Measurements from ENCODE around the gene RHOA. TPM values are rescaled to one million over a fixed set of nuclear protein-coding genes. Genes with fewer than 3 reads are reported as not detected.

RHOA gene
- total RNA-seq, 1 donor from 2014 or later = 574 TPM

GRCh38 chr3:49428752-49429080 lies 16.9 kb upstream of the RHOA start:
- Mint-ChIP-seq H3K4me3 (ENCODE audit: unreplicated experiment) (peak overlapping the region; percentile 95), H3K4me1 (ENCODE audit: unreplicated experiment) (peaks cover 20% of the 10 kb centered on the region), H3K27ac (ENCODE audit: unreplicated experiment) (peak overlapping the region; percentile 100), H3K9me3 (ENCODE audit: unreplicated experiment) (no peaks in the 10 kb centered on the region), H3K36me3 (ENCODE audit: unreplicated experiment) (peaks cover 5% of the 10 kb centered on the region), H3K27me3 (ENCODE audit: unreplicated experiment) (no peaks in the 10 kb centered on the region)
- DNase-seq (ENCODE audit: extremely low spot score, unreplicated experiment) = no peak
- peak; percentile 29 for TF ChIP-seq CTCF (IDR thresholded peaks at IDR 0.05)

GRCh38 chr3:49427586-49427985 lies 15.8 kb upstream of the RHOA start:
- DNase-seq (ENCODE audit: extremely low spot score, unreplicated experiment) = no peak
- H3K4me3 Mint-ChIP-seq (ENCODE audit: unreplicated experiment) = peak overlapping the region; percentile 95
- H3K27me3 Mint-ChIP-seq (ENCODE audit: unreplicated experiment) = no peaks in the 10 kb centered on the region
- H3K36me3 Mint-ChIP-seq (ENCODE audit: unreplicated experiment) = peaks cover 8% of the 10 kb centered on the region
- peak overlapping the region; percentile 34 for H3K27ac Mint-ChIP-seq (ENCODE audit: unreplicated experiment)
- H3K4me1 Mint-ChIP-seq (ENCODE audit: unreplicated experiment) = peaks cover 20% of the 10 kb centered on the region
- no peaks in the 10 kb centered on the region for H3K9me3 Mint-ChIP-seq (ENCODE audit: unreplicated experiment)
- no peak for TF ChIP-seq CTCF (IDR thresholded peaks at IDR 0.05)

- no peak overlapping the region for H3K27ac Mint-ChIP-seq (ENCODE audit: unreplicated experiment)
- no peak for TF ChIP-seq CTCF (IDR thresholded peaks at IDR 0.05)
- H3K36me3 Mint-ChIP-seq (ENCODE audit: unreplicated experiment) = peaks cover 10% of the 10 kb centered on the region
- no peaks in the 10 kb centered on the region for H3K27me3 Mint-ChIP-seq (ENCODE audit: unreplicated experiment)
- no peaks in the 10 kb centered on the region for H3K9me3 Mint-ChIP-seq (ENCODE audit: unreplicated experiment)
- H3K4me1 Mint-ChIP-seq (ENCODE audit: unreplicated experiment) = peaks cover 20% of the 10 kb centered on the region
- H3K4me3 Mint-ChIP-seq (ENCODE audit: unreplicated experiment) = no peak overlapping the region
- no peak for DNase-seq (ENCODE audit: extremely low spot score, unreplicated experiment)
These were observed 13.0 kb upstream of the RHOA start for GRCh38 chr3:49424816-49425215.

DNA sequence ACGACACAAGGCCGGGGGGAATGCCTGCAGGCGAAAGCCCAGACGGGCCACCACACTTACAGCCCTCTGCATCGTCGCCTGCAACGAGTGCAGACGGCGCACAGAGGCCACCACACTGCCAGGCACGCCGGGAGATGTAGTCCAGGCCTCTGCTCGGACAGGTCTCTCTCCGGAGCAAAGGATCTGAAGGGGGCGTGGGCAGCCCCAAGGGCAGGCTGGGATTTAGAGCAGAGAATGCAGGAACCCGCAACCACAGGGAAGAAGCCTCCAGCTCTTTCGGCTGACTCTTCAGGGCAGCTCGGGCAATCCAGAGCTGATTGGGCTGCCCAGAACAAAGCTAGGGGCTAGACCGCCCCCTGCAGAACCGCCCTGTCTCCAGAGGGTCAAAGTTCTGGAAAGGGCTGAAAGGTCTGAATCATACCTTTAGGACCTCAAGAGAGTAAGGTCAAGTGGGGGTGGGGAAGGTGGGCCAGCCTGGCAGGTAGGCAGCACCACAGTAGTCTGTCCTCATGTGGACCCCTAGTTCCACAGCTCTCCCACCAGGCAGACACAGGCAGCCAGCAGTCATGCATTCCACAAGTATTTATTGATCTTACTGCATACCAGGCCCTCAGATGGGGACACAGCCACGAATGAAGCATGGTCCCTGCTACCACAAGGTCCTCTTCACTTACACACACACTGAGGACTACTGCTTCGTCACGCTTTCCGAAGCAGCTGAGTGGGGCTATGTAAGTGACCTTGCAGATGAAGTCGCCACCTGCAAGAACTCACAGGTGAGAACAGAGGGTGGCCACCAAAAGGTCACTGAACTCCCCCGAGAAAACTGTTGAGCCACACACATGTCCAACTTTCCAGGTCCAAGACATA lies 10.8 kb upstream of the RHOA start, which contains the start of gene AMT:
Gene AMT (minus strand): TSS at position 95 of the 870 bp plus-strand sequence. CDS start 23 bp downstream, at position 72.
- DNase-seq (ENCODE audit: extremely low spot score, unreplicated experiment) = no peak
- Mint-ChIP-seq H3K27ac (ENCODE audit: unreplicated experiment) (no peak within 1 kb of the TSS), H3K4me3 (ENCODE audit: unreplicated experiment) (no peak within 1 kb of the TSS), H3K36me3 (ENCODE audit: unreplicated experiment) (peaks cover 14% of the 10 kb centered on the region), H3K27me3 (ENCODE audit: unreplicated experiment) (no peaks in the 10 kb centered on the region), H3K9me3 (ENCODE audit: unreplicated experiment) (no peaks in the 10 kb centered on the region), H3K4me1 (ENCODE audit: unreplicated experiment) (peaks cover 5% of the 10 kb centered on the region)
- no peak for TF ChIP-seq CTCF (IDR thresholded peaks at IDR 0.05)

- Mint-ChIP-seq H3K27ac (ENCODE audit: unreplicated experiment) (no peak overlapping the region), H3K9me3 (ENCODE audit: unreplicated experiment) (no peaks in the 10 kb centered on the region), H3K36me3 (ENCODE audit: unreplicated experiment) (peaks cover 14% of the 10 kb centered on the region), H3K27me3 (ENCODE audit: unreplicated experiment) (no peaks in the 10 kb centered on the region), H3K4me1 (ENCODE audit: unreplicated experiment) (peaks cover 5% of the 10 kb centered on the region), H3K4me3 (ENCODE audit: unreplicated experiment) (no peak overlapping the region)
- no peak for DNase-seq (ENCODE audit: extremely low spot score, unreplicated experiment)
- no peak for TF ChIP-seq CTCF (IDR thresholded peaks at IDR 0.05)
These were observed 10.2 kb upstream of the RHOA start for GRCh38 chr3:49421890-49422378.

Data from osteocyte (in vitro differentiated cells).